ENCODE results near the gene BATF.

The BATF gene

DNA sequence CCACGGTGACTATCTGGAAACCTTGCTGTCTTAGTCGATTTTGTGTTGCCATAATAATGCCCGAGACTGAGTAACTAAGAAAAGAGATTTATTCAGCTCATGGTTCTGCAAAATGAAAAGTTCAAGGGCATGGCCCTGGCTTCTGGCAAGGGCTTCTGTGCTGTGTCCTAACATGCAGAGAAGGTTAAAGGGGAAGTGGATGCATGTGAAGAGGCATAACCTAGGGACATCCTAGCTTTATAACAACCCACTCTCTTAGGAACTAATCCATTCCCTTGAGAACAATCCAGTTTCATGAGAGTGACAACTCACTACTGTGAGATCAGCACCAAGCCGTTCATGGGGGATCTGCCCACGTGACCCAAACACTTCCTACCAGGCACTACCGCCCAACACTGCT is 67.7 kb downstream of the BATF start:
- TF ChIP-seq, protein P1, sequence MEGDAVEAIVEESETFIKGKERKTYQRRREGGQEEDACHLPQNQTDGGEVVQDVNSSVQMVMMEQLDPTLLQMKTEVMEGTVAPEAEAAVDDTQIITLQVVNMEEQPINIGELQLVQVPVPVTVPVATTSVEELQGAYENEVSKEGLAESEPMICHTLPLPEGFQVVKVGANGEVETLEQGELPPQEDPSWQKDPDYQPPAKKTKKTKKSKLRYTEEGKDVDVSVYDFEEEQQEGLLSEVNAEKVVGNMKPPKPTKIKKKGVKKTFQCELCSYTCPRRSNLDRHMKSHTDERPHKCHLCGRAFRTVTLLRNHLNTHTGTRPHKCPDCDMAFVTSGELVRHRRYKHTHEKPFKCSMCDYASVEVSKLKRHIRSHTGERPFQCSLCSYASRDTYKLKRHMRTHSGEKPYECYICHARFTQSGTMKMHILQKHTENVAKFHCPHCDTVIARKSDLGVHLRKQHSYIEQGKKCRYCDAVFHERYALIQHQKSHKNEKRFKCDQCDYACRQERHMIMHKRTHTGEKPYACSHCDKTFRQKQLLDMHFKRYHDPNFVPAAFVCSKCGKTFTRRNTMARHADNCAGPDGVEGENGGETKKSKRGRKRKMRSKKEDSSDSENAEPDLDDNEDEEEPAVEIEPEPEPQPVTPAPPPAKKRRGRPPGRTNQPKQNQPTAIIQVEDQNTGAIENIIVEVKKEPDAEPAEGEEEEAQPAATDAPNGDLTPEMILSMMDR (IDR thresholded peaks at IDR 0.05; ENCODE audit: control extremely low read depth, extremely low read depth, low read depth, missing control alignments): no peak
- no peak for DNase-seq (ENCODE audit: extremely low spot score)
- ChIA-PET CTCF (interaction anchor here (1.4 to 3.6 kb wide), 2 partner anchors 13 to 15 kb away, joined by 3 to 33 read pairs; partner anchors contain the start of gene FLVCR2), POLR2A (no interaction called here)

DNA sequence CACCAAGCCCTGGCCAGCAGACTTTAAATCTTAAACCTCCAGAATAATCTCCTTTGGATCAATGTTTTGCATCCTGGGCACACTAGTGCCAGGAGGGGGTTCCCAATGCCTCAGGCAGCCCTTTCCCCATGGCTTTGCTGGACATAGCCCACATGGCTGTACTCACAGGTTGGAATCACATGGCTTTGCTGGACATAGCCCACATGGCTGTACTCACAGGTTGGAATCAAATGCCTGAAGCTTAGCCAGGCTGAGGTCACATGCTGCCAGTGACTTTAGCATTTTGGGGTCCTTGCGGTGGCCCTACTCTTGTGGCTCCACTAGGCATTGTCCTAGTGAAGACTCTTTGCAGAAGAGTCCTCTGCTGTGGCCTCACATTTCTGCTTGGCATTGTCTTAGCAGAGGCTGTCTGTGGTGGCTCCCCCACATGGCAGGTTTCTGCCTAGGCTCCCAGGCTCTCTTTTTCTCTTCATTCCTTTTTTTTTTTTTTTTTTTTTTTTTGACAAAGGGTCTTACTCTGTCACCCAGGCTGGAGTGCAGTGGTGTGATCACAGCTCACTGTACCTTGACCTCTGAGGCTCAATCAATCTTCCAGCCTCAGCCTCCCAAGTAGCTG is 69.2 kb downstream of the BATF start:
- POLR2A ChIA-PET: interaction anchor here (0.5 kb wide), 1 partner anchor 58 kb away, joined by 4 read pairs; no protein-coding TSS in a partner anchor
- no peak for DNase-seq (ENCODE audit: extremely low spot score)
- TF ChIP-seq, protein P1 (IDR thresholded peaks at IDR 0.05; ENCODE audit: control extremely low read depth, extremely low read depth, low read depth, missing control alignments): no peak
- CTCF ChIA-PET: interaction anchor here (1.0 to 1.2 kb wide), 2 partner anchors 30 to 64 kb away, joined by 3 read pairs; no protein-coding TSS in a partner anchor

DNA sequence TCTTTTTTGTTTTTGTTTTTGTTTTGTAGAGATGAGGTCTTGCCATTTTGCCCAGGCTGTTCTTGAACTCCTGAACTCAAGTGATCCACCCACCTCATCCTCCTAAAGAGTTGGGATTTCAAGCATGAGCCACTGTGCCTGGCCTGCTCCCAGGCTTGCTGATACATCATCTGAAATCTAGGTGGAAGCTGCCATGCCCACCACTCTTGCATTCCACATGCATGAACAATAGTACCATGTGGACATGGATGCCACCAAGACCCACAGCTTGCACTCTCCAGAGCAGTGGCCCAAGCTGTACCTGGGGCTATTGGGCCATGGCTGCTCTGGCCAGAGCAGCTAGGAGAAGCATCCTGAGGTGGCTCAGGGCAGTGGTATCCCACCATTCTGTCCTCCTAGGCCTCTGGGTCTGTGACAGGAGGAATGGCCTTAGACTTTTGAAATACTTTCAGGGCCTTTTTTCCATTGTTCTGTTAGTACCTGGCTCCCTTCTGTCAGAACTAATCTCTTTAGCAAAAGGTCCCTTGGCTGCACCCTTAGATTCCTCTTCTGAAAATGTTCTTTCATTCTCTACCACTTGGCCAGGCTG is 69.8 kb downstream of the BATF start:
- DNase-seq (ENCODE audit: extremely low spot score): no peak
- ChIA-PET CTCF (interaction anchor here (2.5 kb wide), 1 partner anchor 15 kb away, joined by 8 read pairs; no protein-coding TSS in a partner anchor), POLR2A (interaction anchor here (0.5 kb wide), 1 partner anchor 59 kb away, joined by 4 read pairs; no protein-coding TSS in a partner anchor)
- TF ChIP-seq, protein P1 (IDR thresholded peaks at IDR 0.05; ENCODE audit: control extremely low read depth, extremely low read depth, low read depth, missing control alignments): no peak

DNA sequence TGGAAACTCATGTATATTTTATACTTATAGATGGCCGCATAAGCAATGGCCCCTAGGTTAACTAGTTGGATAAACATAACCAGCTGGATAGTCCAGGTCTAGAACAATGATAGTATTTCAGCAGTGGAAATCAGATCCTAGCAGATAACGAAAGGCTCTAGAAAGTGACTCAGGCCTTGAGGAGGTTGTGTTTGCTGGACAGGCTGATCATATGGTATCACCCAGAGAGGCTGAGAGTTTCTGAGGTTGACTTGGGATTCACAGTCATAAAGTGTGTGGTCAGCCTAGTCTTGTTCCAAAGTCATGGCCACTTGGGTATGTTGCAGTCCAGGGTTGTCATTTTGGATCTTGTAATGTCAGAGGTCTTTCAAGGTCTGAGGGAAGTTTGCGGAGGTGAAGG is 73.0 kb downstream of the BATF start:
- CTCF ChIA-PET: interaction anchor here (1.0 to 1.5 kb wide), 2 partner anchors 22 to 58 kb away, joined by 3 to 4 read pairs; no protein-coding TSS in a partner anchor
- no peak for DNase-seq (ENCODE audit: extremely low spot score)
- TF ChIP-seq, protein P1 (IDR thresholded peaks at IDR 0.05; ENCODE audit: control extremely low read depth, extremely low read depth, low read depth, missing control alignments): no peak
- POLR2A ChIA-PET: no interaction called here
